Activated effector memory CD4-positive, alpha-beta T cell treated with anti-CD3 and anti-CD28 coated beads, Interleukin-2, amount 50 U/mL, for 16 hours (primary cell): ENCODE measurements around the gene KRTAP2-4.
"Not testable (repeated sequence)": the region's sequence is repeated elsewhere in the genome, so short reads cannot be mapped to it uniquely, and the experiment has no call there.

Source experiments
- DNase-seq: peaks from one replicate; pipeline ENCODE4 v3.0.0-alpha.2; 2020

KRTAP2-4 gene

DNA sequence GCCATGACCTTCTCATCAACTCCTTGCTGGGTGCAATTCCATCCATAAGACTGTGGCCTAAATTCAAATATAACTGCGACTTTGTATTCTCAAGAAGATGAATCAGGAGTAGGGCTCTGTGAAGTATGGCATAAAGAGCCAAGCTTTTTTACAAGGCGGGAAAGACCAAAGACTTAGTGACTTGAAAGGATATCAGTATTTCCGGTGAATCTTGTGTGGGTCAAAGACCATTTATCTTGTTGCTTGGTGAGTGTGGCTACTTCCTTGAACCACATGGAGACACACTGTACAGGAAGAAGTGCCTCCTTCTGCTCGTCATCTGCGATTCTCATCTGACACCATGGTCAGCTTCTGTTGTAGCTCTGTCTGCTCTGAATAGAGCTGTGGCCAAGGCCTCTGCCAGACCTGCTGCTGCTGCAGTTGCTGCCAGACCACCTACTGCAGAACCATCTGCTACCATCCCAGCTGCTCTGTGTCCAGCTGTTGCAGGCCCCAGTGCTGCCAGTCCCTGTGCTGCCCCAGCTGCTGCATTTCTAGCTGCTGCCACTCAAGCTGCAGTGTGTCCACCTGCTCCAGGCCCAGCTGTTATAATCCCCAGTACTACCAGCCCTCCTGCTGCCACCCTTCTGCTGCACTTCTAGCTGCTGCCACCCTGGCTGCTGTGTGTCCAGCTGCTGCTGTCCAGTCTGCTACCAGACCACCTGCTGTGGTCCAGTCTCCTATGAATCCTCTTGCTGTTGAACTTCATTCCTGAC lies 6.1 kb upstream of the KRTAP2-4 start:
- DNase-seq: no peak

- DNase-seq: no peak
Measured at GRCh38 chr17:41069031-41069430, 3.4 kb upstream of the KRTAP2-4 start.

- no peak for DNase-seq
Measured at GRCh38 chr17:41067281-41067680, 1.6 kb upstream of the KRTAP2-4 start.

DNA sequence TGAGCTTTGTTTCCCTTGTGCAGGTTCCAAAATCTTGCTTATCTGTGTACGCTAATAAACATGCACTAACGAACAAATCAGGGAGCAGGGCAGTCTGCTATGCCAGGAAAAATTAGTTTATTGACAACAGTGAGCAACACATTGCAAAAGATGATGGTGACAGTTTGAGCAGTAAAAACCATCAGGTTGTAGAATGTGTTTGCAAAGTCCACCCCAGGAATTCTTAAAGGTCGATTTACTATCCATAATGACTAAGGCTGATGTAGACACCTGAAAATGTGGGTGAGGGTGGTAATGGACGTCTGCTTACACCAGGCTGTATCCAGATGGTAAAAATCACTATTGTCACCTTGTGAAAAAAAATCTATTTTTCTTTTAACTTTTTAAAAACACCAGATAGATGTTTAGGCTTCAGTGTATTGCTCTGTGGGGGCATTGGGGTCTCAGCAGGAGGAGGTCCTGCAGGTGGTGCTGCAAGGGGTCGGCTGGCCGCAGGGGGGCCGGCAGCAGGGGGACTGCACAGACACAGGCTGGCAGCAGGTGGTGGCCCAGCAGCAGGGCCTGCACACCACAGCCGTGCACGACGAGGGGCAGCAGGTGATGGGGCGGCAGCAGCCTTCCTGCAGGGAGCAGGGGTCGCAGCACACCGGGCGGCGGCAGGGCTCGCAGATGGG lies 526 bp downstream of the KRTAP2-4 start:
- DNase-seq: not testable (repeated sequence)

DNA sequence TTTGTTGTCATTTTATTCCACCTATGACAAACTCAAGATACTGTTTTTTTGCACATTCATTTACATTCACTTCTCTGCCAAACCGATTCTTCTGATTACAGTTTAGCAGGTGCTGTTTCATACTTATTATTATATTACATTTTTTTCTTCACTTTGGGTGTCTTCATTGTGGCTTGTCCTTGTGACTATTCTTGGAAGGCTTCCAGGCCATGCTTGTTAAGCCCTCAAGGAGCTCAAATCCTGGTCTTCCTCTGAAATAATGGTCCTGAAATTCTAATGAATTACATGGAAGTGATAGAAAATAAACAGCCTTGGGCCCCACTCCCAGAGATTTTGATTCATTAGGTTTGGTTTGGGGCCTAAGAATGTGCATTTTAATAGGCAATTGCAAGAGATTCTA lies 1.4 kb downstream of the KRTAP2-4 start:
- no peak for DNase-seq

GRCh38 chr17:41063449-41063848 lies 2.2 kb downstream of the KRTAP2-4 start:
- DNase-seq: no peak

DNA sequence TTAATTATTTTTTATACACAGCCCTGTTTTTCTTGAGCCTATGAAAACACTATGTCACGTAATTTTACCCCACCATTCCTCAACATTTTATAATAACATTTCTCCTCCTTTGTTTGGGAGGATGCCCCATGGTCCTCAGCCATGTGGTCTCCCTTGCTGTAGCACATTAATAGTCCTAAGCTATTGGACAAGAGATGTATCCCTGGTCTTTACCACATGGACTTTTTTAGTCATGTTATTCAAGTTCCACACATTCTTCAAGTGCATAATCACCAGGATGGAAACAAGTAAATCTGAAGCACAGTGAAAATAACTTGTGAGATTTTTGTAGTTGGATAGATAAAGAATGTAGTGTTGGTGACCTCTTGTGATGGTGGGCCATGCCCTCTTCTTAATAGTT lies 3.7 kb downstream of the KRTAP2-4 start:
- no peak for DNase-seq

DNA sequence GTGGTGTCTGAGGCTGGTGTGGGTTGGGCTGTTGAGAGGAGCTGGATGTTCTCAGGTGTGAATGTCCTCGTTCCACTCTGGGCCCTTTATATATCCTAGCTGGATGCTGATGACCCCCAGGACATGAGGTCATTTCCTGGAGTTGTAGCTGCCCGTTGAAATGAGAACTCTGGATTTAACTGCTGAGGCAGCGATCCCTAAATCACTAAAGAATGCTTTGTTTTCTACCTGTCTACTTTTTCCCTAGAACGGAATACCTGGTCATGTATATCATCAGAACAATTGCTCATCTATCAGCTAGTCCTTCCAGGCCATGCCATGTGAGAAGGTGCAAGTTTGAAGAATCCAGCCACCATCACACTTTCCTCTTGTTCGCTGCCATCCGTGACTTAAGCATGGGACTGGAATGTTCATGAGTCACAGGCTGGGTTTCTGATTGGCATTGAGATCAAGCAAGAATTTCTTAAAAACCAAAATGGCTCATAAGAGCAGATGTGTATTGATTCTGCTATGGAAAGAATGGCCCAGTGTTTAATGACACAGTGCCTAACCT lies 5.6 kb downstream of the KRTAP2-4 start, which contains the start of gene KRTAP2-3:
TSS of gene KRTAP2-3 (minus strand) at position 63 of the 553 bp plus-strand sequence. CDS start 64 bp downstream, outside the sequence.
- no peak for DNase-seq

GRCh38 chr17:41059276-41060051 lies 6.2 kb downstream of the KRTAP2-4 start:
- not testable (repeated sequence) for DNase-seq

DNA sequence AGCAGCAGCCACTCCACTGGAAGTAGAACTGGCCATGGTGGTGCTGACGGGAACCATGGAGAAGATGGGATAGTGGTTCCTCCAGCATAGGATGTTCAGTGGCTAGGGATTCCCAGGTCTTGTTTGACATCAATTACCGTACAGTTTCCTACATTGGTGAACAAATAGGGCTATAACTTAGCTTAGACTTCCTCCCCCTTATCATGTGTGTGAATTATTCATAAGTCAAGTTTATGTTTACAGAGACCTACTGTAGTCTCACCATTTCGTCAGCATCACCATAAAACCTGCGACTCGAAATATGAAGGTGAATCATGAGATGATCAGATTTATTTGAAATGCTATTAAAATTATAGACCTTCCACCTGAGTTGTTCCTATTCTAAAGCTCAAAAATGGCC lies 6.9 kb downstream of the KRTAP2-4 start:
- DNase-seq: no peak

GRCh38 chr17:41057547-41057946 lies 8.1 kb downstream of the KRTAP2-4 start:
- DNase-seq: no peak

DNA sequence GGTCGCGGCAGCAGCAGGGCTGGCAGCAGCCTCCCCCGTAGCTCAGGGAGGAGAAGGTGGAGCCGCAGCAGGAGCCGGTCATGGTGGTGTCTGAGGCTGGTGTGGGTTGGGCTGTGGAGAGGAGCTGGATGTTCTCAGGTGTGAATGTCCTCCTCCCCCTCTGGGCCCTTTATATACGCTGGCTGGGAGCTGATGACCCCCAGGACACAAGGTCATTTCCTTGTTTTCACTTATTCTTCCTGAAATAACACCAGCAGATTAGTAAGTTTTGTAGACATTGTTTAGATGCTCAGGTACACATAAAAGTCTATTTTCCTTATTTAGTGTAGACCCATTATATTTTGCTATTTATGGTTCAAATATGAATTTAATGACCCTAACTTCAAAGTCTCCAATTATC lies 10.5 kb downstream of the KRTAP2-4 start, which contains the start of gene KRTAP2-2:
TSS of gene KRTAP2-2 (minus strand) at position 101 of the 400 bp plus-strand sequence. CDS start at position 82, 19 bp downstream.
- DNase-seq: not testable (repeated sequence)

DNA sequence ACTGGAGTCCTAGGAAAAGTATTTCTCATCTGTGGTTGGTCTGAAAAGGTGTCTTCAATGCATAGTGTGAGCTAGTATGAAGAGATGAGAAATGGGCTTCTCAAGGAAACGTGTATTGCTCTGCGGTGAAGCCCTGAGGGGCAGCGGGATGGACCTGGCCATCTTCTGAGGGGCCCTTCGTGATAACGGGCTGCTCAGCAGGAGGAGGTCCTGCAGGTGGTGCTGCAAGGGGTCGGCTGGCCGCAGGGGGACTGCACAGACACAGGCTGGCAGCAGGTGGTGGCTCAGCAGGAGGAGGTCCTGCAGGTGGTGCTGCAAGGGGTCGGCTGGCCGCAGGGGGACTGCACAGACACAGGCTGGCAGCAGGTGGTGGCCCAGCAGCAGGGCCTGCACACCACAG lies 11.1 kb downstream of the KRTAP2-4 start:
- DNase-seq: not testable (repeated sequence)

DNA sequence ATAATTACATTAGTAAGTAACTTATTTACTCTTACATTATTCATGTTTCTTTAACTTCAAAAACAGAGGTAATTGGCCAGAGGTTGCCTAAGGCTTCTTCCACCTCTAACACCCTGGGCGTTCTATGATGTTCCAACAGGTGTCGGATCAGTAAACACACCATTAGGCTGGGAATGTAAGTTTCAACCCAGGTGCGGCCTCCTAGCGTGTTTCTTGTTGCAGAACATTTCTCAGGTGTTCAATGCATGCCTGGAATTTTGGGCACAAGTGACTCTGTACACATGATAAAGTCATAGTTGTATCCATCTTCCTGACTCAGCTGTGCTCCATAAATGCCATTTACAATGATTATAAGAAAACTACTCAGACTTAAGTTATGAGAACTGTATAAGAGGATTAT lies 11.7 kb downstream of the KRTAP2-4 start:
- no peak for DNase-seq

DNA sequence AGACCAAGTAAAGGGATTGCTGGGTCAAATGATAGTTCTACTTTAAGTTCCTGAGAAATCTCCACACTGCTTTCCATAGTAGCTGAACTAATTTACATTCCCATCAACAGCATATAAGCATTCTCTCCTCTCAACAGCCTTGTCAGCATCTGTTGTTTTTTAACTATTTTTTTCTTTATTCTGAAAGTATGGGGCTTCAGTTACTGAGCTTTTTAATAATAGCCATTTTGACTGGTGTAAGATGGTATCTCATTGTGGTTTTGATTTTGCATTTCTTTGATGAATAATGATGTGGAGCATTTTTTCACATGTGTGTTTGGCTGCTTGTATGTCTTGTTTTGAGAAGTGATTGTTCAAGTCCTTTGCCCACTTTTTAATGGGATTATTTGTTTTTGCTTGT lies 13.1 kb downstream of the KRTAP2-4 start:
- DNase-seq: no peak

DNA sequence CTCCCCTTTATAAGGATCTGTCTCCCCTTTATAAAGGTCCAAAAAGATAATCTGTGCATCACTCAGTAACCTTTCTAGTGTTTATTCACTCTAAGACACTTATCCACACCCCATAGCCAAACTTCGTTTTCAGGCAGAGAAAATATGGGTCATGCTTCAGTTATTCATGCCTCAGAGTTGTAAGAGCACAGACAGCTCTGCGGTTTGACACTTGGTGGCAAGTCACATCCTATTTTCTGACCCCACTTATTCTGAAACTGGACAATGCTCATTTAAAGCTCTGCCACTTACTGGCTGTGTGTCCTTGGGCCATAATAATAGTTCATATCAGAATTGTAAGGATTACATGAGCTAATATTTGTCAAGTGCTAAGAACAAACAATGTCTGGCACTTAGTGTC lies 16.6 kb downstream of the KRTAP2-4 start:
- no peak for DNase-seq

DNA sequence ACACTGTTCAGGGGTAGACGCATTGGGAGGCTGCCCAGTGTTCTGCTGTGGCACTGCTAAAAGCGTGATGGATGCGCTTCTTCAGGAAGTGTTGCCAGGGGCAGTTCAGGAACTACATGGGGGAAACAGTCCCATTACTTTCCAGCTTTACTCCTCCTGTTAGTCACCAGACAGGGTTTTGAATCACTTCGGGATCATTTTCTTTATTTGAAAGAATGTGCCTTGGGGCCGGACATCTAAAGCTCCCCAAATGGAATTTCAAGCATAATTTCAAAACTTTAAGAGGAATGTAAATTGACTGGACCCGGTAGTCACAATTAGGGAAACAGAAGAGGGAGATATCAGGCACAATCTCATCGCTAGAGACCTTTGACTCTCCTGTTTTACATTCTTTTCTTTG lies 17.2 kb downstream of the KRTAP2-4 start:
- DNase-seq: no peak

- DNase-seq: not testable (repeated sequence)
Measured at GRCh38 chr17:41046735-41047465, 18.8 kb downstream of the KRTAP2-4 start, which contains the start of gene KRTAP2-1. TSS of gene KRTAP2-1 (minus strand) at chr17:41047316. CDS start at chr17:41047267, 49 bp downstream.

GRCh38 chr17:41042953-41043352 lies 22.7 kb downstream of the KRTAP2-4 start:
- no peak for DNase-seq

- DNase-seq: not testable (repeated sequence)
Measured at GRCh38 chr17:41040783-41041571, 24.7 kb downstream of the KRTAP2-4 start, which contains the start of gene KRTAP1-1. TSS of gene KRTAP1-1 (minus strand) at chr17:41041450. CDS start at chr17:41041397, 53 bp downstream.

GRCh38 chr17:41037853-41038350 lies 27.8 kb downstream of the KRTAP2-4 start:
- no peak for DNase-seq
